Measurements from ENCODE around the gene TENM3. TPM values are rescaled to one million over a fixed set of nuclear protein-coding genes. Genes with fewer than 3 reads are reported as not detected.

TENM3 gene
- total and polyA plus RNA-seq, 2 of the 8 experiments (the other 6 are each of a cell fraction or from before 2014, with no cell fraction given) = 36.9 to 69.3 TPM

DNA sequence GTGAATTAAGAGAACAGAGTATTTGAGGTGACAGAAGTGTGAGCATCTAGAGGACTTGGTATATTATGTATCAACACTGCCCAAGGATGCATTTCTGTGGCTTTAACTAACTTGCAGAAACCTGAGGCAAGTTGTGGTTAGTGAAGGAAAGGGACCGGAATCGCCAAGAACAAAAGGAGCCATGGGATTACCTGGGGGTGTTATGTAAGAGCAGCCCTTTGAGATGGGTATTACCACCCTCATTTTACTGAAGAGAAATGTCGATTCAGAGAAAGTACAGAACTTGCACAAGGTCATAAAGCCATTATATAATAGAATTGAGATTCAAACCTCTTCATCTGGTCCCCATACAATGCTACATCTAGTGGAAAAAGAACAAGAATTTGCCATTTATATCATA lies 14.3 kb downstream of the TENM3 start:
- Histone ChIP-seq H2BK5ac (ENCODE audit: low read depth, low read length) (no peak overlapping the region), H2AK5ac (ENCODE audit: low read depth, low read length) (no peak overlapping the region), H3K4ac (replicated peaks; ENCODE audit: insufficient read length, low read depth, low read length) (no peak overlapping the region), H2BK12ac (ENCODE audit: low read depth, low read length) (no peak overlapping the region), H3K56ac (replicated peaks; ENCODE audit: insufficient read length, low read depth, low read length) (no peak overlapping the region), H3K27ac (ENCODE audit: low read depth, low read length) (peak overlapping the region; percentile 11; the same call in 1 of the 2 replicates), H4K8ac (ENCODE audit: extremely low read depth, insufficient read depth, low read length) (no peak overlapping the region), H4K20me1 (replicated peaks in 1 of 2; ENCODE audit: control insufficient read depth in 1 of 2, insufficient read depth in 2 of 2, low read length in 2 of 2) (no peaks in the 10 kb centered on the region), H3K9me3 (ENCODE audit: insufficient read depth in 2 of 2, low read depth in 1 of 2, low read length in 1 of 2) (no peaks in the 10 kb centered on the region), H3K36me3 (ENCODE audit: control insufficient read depth in 2 of 4, insufficient read depth in 4 of 4, low read length in 3 of 4) (no peaks in the 10 kb centered on the region), H3K18ac (ENCODE audit: extremely low read depth, low read length) (no peak overlapping the region), H3K14ac (ENCODE audit: insufficient read length) (no peak overlapping the region), H3K4me3 (ENCODE audit: extremely low read depth in 1 of 4, insufficient read depth in 2 of 4, low read depth in 3 of 4, low read length in 4 of 4) (peak overlapping the region in 1 of 4 experiments; percentile 28; a peak in 1 of 8 replicates), H3K27me3 (replicated peaks in 1 of 4; ENCODE audit: control insufficient read depth in 3 of 4, extremely low read depth in 1 of 4, insufficient read depth in 3 of 4, low read length in 3 of 4) (no peaks in the 10 kb centered on the region), H3K79me2 (ENCODE audit: control insufficient read depth in 1 of 2, insufficient read depth in 2 of 2, low read length in 2 of 2) (0 out of 4 replicates have a peak, but pooled peaks cover 0 to 2% of the 10 kb centered on the region in 2 experiments), H3K23me2 (ENCODE audit: low read depth, low read length) (no peaks in the 10 kb centered on the region), H3K23ac (ENCODE audit: insufficient read length) (no peak overlapping the region), H2AFZ (ENCODE audit: low read length) (no peak overlapping the region), H3K79me1 (ENCODE audit: low read depth, low read length) (no peaks in the 10 kb centered on the region), H2BK120ac (replicated peaks; ENCODE audit: low read depth, low read length) (no peak overlapping the region), H2BK15ac (ENCODE audit: low read length) (no peak overlapping the region), H2BK20ac (ENCODE audit: low read length) (peak overlapping the region; percentile 23; the same call in 1 of the 2 replicates), H3K4me2 (ENCODE audit: insufficient read depth in 1 of 2, low read depth in 2 of 2, low read length in 2 of 2) (peak overlapping the region; percentile 53 to 69), H3K9ac (replicated peaks in 1 of 4; ENCODE audit: extremely low read depth in 1 of 4, low read depth in 3 of 4, low read length in 3 of 4) (no peak overlapping the region; a peak in 2 of 7 replicates), H4K91ac (replicated peaks; ENCODE audit: insufficient read length, low read length) (no peak overlapping the region), H4K5ac (ENCODE audit: insufficient read length, low read depth, low read length) (no peak overlapping the region), H3K4me1 (replicated peaks in 1 of 4; ENCODE audit: control insufficient read depth in 3 of 4, insufficient read depth in 4 of 4, low read length in 3 of 4) (peaks cover 0 to 29% (median 11%) of the 10 kb centered on the region in 4 experiments; a peak in 5 of 7 replicates)
- ChIA-PET POLR2A (ENCODE audit: partially characterized antibody) (interaction anchor here (1.5 kb wide), 1 partner anchor 114 kb away, joined by 3 read pairs; no protein-coding TSS in a partner anchor), CTCF (ENCODE audit: partially characterized antibody) (no interaction called here)
- DNase-seq (ENCODE audit: low read depth in 1 of 2, low spot score in 2 of 2) = no peak
- TF ChIP-seq SIN3A (conservative IDR thresholded peaks at IDR 0.05 in 1 of 2, IDR thresholded peaks at IDR 0.05 in 1 of 2; ENCODE audit: low read depth in 1 of 2, low read length in 2 of 2) (no peak), SIRT6 (IDR thresholded peaks at IDR 0.05; ENCODE audit: low read length) (no peak), POLR2A (IDR thresholded peaks at IDR 0.05; ENCODE audit: control extremely low read depth in 1 of 2, low read depth in 2 of 2, low read length in 2 of 2) (no peak), RAD21 (IDR thresholded peaks at IDR 0.05 in 1 of 2, conservative IDR thresholded peaks at IDR 0.05 in 1 of 2; ENCODE audit: low read depth in 2 of 2, low read length in 2 of 2) (no peak), GTF2F1 (IDR thresholded peaks at IDR 0.05; ENCODE audit: borderline replicate concordance, low read depth, low read length) (no peak), CEBPB (IDR thresholded peaks at IDR 0.05; ENCODE audit: low read depth, low read length) (0 out of 2 replicates have a peak, but pooled peaks have one; percentile 22)
- WGBS, 2 experiments (ENCODE audit: extremely low coverage in 1 of 2, insufficient coverage in 1 of 2, insufficient read length in 1 of 2, insufficient replicate concordance in 2 of 2, low coverage in 1 of 2, low lambda C conversion rate in 2 of 2, missing lambda C conversion rate in 1 of 2) = 20% methylated on average over 3 of the region's 3 CpGs; no CpG with 5 or more reads in 1 of the 2 experiments
- no peak for FAIRE-seq
